Right atrium auricular region (tissue), 2 donors: ENCODE measurements around the gene PPP1R14B. TPM values are rescaled to one million over a fixed set of nuclear protein-coding genes. Genes with fewer than 3 reads are reported as not detected.

ENCODE experiments used
- DNase-seq: peaks from one replicate; pipeline ENCODE4 v3.0.0-alpha.2; 2019; ENCODE audit warnings: low spot score
- H3K27ac ChIP-seq, 2 donors: fragments of 200-600 bp; sonication (generic); 1 replicate in 1 of 2; 2 replicates in 1 of 2; pipeline ENCODE4 v1.5.1; 2016 to 2019
- H3K27me3 ChIP-seq, 2 donors: fragments of 200-600 bp; sonication (generic); one replicate each; pipeline versions ENCODE4 v1.5.1 to v1.6.0; 2017 to 2019
- H3K36me3 ChIP-seq: fragments of 200-600 bp; sonication (generic); one replicate; pipeline ENCODE4 v1.5.1; 2016
- H3K4me1 ChIP-seq, 2 donors: fragments of 200-600 bp; sonication (generic); one replicate each; pipeline versions ENCODE4 v1.5.1 to v1.6.0; 2017 to 2019
- H3K4me3 ChIP-seq, 2 donors: fragments of 200-600 bp; sonication (generic); 1 replicate in 1 of 2; 2 replicates in 1 of 2; pipeline ENCODE4 v1.5.1; 2017 to 2019; ENCODE audit warnings: mild to moderate bottlenecking in 1 of 2, moderate library complexity in 1 of 2
- H3K9me3 ChIP-seq, 2 donors: fragments of 200-600 bp; sonication (generic); one replicate each; pipeline ENCODE4 v1.5.1; 2019
- CTCF ChIP-seq, 2 donors: fragments of 200-600 bp; sonication (generic); IDR thresholded peaks; one replicate each; pipeline ENCODE4 v1.5.1; 2019; ENCODE audit warnings: antibody characterized with exemption in 2 of 2
- total RNA-seq, 2 donors: library from RNA; depleted of rRNA; stranded (reverse); fragments of >200 nt; gene quantifications; one replicate each; pipeline ENCODE4 v1.1.0, GENCODE V29; 2016

The PPP1R14B gene
- total RNA-seq, 2 donors from 2014 or later, result 76.4 to 99.2 TPM

GRCh38 chr11:64259533-64260067, 12.9 kb upstream of the PPP1R14B start:
- no peak for DNase-seq
- Histone ChIP-seq H3K4me1 (no peaks in the 10 kb centered on the region), H3K4me3 (no peak overlapping the region), H3K9me3 (no peaks in the 10 kb centered on the region), H3K27ac (no peak overlapping the region), H3K36me3 (peaks cover 61% of the 10 kb centered on the region), H3K27me3 (no peaks in the 10 kb centered on the region)
- TF ChIP-seq CTCF (IDR thresholded peaks at IDR 0.05), result no peak

GRCh38 chr11:64258946-64259532, 12.3 kb upstream of the PPP1R14B start:
- H3K4me1 ChIP-seq, result no peaks in the 10 kb centered on the region
- no peak overlapping the region for H3K27ac ChIP-seq
- no peak overlapping the region for H3K4me3 ChIP-seq
- peaks cover 63% of the 10 kb centered on the region for H3K36me3 ChIP-seq
- DNase-seq, result no peak
- H3K27me3 ChIP-seq, result no peaks in the 10 kb centered on the region
- no peak for TF ChIP-seq CTCF (IDR thresholded peaks at IDR 0.05)
- no peaks in the 10 kb centered on the region for H3K9me3 ChIP-seq

- peaks cover 0 to 5% of the 10 kb centered on the region in 2 donors for H3K4me1 ChIP-seq
- H3K4me3 ChIP-seq, result no peak overlapping the region
- peaks cover 56% of the 10 kb centered on the region for H3K36me3 ChIP-seq
- no peaks in the 10 kb centered on the region for H3K9me3 ChIP-seq
- no peak for TF ChIP-seq CTCF (IDR thresholded peaks at IDR 0.05)
- no peak overlapping the region for H3K27ac ChIP-seq
- no peak for DNase-seq
- H3K27me3 ChIP-seq, result no peaks in the 10 kb centered on the region
These were observed 11.6 kb upstream of the PPP1R14B start for GRCh38 chr11:64258356-64258755.

- no peak for DNase-seq
- Histone ChIP-seq H3K27me3 (no peaks in the 10 kb centered on the region), H3K9me3 (no peaks in the 10 kb centered on the region), H3K4me3 (no peak overlapping the region), H3K36me3 (peaks cover 43% of the 10 kb centered on the region), H3K27ac (no peak overlapping the region), H3K4me1 (peaks cover 0 to 23% of the 10 kb centered on the region in 2 donors)
- TF ChIP-seq CTCF (IDR thresholded peaks at IDR 0.05), result no peak
These were observed 9.6 kb upstream of the PPP1R14B start for GRCh38 chr11:64256300-64256699.

- H3K36me3 ChIP-seq, result peaks cover 39% of the 10 kb centered on the region
- TF ChIP-seq CTCF (IDR thresholded peaks at IDR 0.05), result no peak
These were observed 8.7 kb upstream of the PPP1R14B start for GRCh38 chr11:64255135-64256128.

More at GRCh38 chr11:64255135-64256128, 8.7 kb upstream of the PPP1R14B start:
- no peak for DNase-seq
- Histone ChIP-seq H3K9me3 (no peaks in the 10 kb centered on the region), H3K4me3 (no peak overlapping the region), H3K27ac (no peak overlapping the region), H3K4me1 (peaks cover 0 to 31% of the 10 kb centered on the region in 2 donors), H3K27me3 (no peaks in the 10 kb centered on the region)
